Epithelial cell of proximal tubule (primary cell): ENCODE data around the gene VEZT. TPM values are rescaled to one million over a fixed set of nuclear protein-coding genes. Genes with fewer than 3 reads are reported as not detected.

Source experiments
- DNase-seq: peaks from one replicate; pipeline ENCODE4 v3.0.0-alpha.2; 2011; ENCODE audit warnings: low read depth
- H3K4me3 ChIP-seq: 2 replicates; pipeline ENCODE4 v1.5.1; 2011; ENCODE audit warnings: low read depth, mild to moderate bottlenecking, low read length
- CTCF ChIP-seq: conservative IDR thresholded peaks from 2 replicates; pipeline ENCODE4 v1.5.1; 2012; ENCODE audit warnings: low read depth, mild to moderate bottlenecking, low read length
- total RNA-seq: library from RNA; depleted of rRNA; stranded (reverse); fragments of >200 nt; gene quantifications from 2 replicates; pipeline ENCODE4 v1.2.3, GENCODE V29; 2015

VEZT gene
- total RNA-seq, 1 donor from 2014 or later, result 99.4 TPM

- DNase-seq, result no peak
- H3K4me3 ChIP-seq, result no peak overlapping the region
- TF ChIP-seq CTCF, result no peak
Observed at GRCh38 chr12:95200128-95200894, 17.3 kb upstream of the VEZT start.

GRCh38 chr12:95201056-95201670, 16.4 kb upstream of the VEZT start:
- no peak for DNase-seq
- no peak for TF ChIP-seq CTCF
- H3K4me3 ChIP-seq, result no peak overlapping the region

GRCh38 chr12:95202691-95203486, 14.7 kb upstream of the VEZT start:
- H3K4me3 ChIP-seq, result no peak overlapping the region
- no peak for TF ChIP-seq CTCF
- DNase-seq, result no peak

- no peak overlapping the region for H3K4me3 ChIP-seq
- no peak for TF ChIP-seq CTCF
- no peak for DNase-seq
Observed at GRCh38 chr12:95203487-95204030, 14.0 kb upstream of the VEZT start.

GRCh38 chr12:95204141-95204866, 13.3 kb upstream of the VEZT start:
- peak overlapping the region; percentile 17 for H3K4me3 ChIP-seq
- TF ChIP-seq CTCF, result no peak
- peak; percentile 92 for DNase-seq

GRCh38 chr12:95205016-95205624, 12.5 kb upstream of the VEZT start:
- no peak overlapping the region for H3K4me3 ChIP-seq
- TF ChIP-seq CTCF, result no peak
- DNase-seq, result no peak
